GM12872 (cell line): Measurements from ENCODE around the gene GFI1.

Source experiments
- TF ChIP-seq, protein P1 (sequence below): IDR thresholded peaks from 3 replicates; pipeline ENCODE4 v1.5.1; 2011; ENCODE audit warnings: low read depth, mild to moderate bottlenecking, low read length, moderate library complexity; ENCODE audit not compliant: insufficient read depth

Gene GFI1

DNA sequence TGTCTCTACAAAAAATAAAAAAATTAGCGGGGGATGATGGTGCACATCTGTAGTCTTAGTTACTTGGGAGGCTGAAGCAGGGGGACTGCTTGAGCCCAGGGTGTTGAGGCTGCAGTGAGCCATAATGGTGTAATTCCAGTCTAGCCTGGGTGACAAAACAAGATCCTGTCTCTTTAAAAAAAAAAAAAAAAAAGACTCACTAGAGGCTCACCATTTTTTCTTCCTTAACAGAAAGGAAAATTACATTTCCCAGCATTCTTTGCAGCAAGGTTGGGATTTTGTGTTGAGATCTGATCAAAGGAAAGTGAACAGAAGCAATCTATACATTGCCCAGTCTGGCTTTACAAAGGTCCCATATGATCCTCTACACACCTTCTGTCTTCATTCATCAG is 21.5 kb downstream of the GFI1 start:
- TF ChIP-seq, protein P1, sequence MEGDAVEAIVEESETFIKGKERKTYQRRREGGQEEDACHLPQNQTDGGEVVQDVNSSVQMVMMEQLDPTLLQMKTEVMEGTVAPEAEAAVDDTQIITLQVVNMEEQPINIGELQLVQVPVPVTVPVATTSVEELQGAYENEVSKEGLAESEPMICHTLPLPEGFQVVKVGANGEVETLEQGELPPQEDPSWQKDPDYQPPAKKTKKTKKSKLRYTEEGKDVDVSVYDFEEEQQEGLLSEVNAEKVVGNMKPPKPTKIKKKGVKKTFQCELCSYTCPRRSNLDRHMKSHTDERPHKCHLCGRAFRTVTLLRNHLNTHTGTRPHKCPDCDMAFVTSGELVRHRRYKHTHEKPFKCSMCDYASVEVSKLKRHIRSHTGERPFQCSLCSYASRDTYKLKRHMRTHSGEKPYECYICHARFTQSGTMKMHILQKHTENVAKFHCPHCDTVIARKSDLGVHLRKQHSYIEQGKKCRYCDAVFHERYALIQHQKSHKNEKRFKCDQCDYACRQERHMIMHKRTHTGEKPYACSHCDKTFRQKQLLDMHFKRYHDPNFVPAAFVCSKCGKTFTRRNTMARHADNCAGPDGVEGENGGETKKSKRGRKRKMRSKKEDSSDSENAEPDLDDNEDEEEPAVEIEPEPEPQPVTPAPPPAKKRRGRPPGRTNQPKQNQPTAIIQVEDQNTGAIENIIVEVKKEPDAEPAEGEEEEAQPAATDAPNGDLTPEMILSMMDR = no peak

DNA sequence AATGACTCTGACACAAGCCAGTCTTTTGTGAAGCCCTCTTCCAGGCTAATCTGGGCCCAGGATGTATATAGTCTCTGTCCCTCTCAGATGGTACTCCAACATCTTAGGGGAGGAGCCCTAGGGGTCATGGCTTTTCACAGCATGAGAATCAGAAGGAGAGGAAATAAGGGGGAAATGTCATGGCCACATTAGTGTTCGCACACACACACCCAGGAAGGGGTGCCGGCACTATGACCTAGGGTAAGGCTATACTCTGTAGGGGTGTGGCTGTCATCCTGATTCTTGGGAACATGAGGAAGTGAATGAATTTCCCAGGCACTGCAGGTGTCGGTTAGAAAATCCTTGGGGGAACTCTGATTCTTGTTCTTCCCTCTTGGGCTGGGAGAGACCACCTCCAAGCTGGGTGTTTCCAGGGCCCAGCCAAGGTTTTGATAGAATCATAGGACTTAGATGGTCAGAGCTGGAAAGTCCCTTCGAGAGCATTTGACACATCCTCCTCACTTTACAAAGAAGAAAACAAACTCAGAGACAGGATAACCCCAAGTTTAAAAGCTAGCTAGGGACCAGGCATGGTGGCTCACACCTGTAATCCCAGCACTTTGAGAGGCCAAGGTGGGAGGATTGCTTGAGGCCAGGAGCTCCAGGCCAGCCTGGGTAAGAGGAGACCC is 22.0 kb downstream of the GFI1 start:
- TF ChIP-seq, protein P1 = no peak

GRCh38 chr1:92461364-92462097 is 25.2 kb downstream of the GFI1 start:
- TF ChIP-seq, protein P1 = 0 out of 3 replicates have a peak, but pooled peaks have one; percentile 11

GRCh38 chr1:92459871-92460320 is 26.8 kb downstream of the GFI1 start:
- TF ChIP-seq, protein P1 = no peak

DNA sequence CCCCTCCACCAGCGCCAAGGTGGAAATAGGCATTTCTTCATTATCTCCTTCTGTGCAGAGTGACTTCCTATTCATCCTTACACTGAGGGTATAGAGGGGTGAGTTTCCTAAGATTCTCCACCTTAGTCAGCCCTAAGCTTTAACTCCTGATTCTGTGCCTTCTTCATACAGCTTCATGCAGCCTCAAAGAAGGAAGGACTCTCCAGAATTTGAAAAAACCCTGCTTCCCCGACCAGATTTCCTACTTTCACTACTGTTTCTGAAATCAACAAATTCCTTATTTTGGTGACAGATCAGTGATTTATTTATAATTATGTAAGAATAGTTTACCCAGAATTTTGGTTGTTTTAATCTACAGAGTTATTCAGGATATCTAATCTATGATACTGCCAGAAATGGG is 28.6 kb downstream of the GFI1 start:
- TF ChIP-seq, protein P1 = no peak

- TF ChIP-seq, protein P1 = no peak
Measured at GRCh38 chr1:92447976-92448375, 38.7 kb downstream of the GFI1 start.

DNA sequence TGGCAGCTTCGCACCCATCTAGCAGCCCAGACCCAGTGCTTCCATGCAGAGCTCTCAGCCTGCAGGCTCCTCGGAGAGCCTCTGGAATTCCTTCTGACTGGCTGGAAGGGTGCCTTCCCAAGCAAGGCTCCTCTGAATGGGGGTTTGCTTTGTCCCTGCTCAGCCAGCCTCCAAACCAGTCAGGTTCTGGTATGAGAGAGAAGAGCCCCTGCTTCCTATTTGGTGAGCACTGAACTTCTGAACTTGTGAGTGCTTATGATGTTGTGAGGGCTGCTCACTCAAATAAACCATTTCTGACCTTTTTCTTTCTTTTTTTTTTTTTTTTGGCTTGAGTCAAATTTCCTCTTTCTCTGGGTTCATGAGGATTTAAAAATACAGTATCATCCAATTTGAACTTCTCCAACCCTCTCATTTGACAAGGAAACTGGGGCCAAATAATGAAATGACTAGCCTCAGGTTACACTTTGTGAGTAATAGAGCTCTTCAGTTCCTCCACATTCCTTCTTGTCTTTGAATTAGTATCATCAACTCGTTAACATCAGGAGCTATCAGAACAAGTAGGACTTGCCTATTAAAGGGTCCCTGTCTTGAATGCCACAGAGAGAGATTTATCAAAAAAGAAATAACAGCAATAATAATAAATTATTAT is 39.6 kb downstream of the GFI1 start:
- TF ChIP-seq, protein P1 = no peak
